ENCODE results near the gene SMIM17.

DNA sequence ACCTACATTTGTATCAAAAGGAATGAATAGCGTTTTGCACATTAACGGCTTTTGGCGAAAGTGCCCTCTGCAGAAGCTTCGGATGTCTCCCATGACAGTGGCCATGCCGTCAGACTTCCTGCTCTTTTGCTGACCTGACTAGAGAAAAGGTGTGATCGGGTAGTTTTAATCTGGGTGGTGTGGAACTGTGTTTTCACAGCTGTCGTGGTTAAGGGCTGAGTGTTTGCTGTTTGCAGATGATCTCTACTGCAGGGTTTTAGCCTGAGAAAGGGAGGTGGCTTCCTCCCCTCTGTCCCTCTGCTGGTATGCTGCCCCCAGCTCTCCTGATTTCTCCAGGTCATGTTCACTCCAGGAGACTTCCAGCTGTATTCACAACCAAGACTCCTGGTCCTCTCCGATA is 25.4 kb upstream of the SMIM17 start:
- TF ChIP-seq, protein P1, sequence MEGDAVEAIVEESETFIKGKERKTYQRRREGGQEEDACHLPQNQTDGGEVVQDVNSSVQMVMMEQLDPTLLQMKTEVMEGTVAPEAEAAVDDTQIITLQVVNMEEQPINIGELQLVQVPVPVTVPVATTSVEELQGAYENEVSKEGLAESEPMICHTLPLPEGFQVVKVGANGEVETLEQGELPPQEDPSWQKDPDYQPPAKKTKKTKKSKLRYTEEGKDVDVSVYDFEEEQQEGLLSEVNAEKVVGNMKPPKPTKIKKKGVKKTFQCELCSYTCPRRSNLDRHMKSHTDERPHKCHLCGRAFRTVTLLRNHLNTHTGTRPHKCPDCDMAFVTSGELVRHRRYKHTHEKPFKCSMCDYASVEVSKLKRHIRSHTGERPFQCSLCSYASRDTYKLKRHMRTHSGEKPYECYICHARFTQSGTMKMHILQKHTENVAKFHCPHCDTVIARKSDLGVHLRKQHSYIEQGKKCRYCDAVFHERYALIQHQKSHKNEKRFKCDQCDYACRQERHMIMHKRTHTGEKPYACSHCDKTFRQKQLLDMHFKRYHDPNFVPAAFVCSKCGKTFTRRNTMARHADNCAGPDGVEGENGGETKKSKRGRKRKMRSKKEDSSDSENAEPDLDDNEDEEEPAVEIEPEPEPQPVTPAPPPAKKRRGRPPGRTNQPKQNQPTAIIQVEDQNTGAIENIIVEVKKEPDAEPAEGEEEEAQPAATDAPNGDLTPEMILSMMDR (IDR thresholded peaks at IDR 0.05): no peak
- no peak for TF ChIP-seq POLR2A (IDR thresholded peaks at IDR 0.05)

Data from adrenal gland (tissue), 5 donors.